ENCODE measurements around the gene PGBD2. TPM values are rescaled to one million over a fixed set of nuclear protein-coding genes. Genes with fewer than 3 reads are reported as not detected.

PGBD2 gene
- total and polyA plus RNA-seq, 2 of the 13 experiments (the other 11 are each of a cell fraction or from before 2014, with no cell fraction given), result 6.0 to 7.4 TPM

- 0 out of 2 replicates have a peak, but pooled peaks have one; percentile 50 for TF ChIP-seq ZNF512 (CRISPR knock-in tag; IDR thresholded peaks at IDR 0.05)
- TF ChIP-seq SMAD1 (CRISPR knock-in tag; IDR thresholded peaks at IDR 0.05; ENCODE audit: borderline replicate concordance, low read depth), result 0 out of 2 replicates have a peak, but pooled peaks have one; percentile 28
- TF ChIP-seq CTCF (CRISPR knock-in tag; IDR thresholded peaks at IDR 0.05), result no peak; the same call in 1 of the 2 replicates
- peak; percentile 61; the same call in 1 of the 2 replicates for TF ChIP-seq TSC22D2 (CRISPR knock-in tag; IDR thresholded peaks at IDR 0.05; ENCODE audit: borderline replicate concordance)
- TF ChIP-seq ZNF251 (CRISPR knock-in tag; IDR thresholded peaks at IDR 0.05), result no peak
- TF ChIP-seq ZNF382 (CRISPR knock-in tag; IDR thresholded peaks at IDR 0.05; ENCODE audit: borderline replicate concordance), result no peak
- 0 out of 2 replicates have a peak, but pooled peaks have one; percentile 28 for TF ChIP-seq ZBTB38 (CRISPR knock-in tag; IDR thresholded peaks at IDR 0.05)
- TF ChIP-seq HNRNPL (IDR thresholded peaks at IDR 0.05; ENCODE audit: low read depth, low read length), result peak; percentile 81; the same call in 1 of the 2 replicates
- TF ChIP-seq PHB2 (IDR thresholded peaks at IDR 0.05; ENCODE audit: partially characterized antibody), result no peak
- peak; percentile 42; the same call in 1 of the 2 replicates for TF ChIP-seq ZSCAN21 (CRISPR knock-in tag; IDR thresholded peaks at IDR 0.05; ENCODE audit: borderline replicate concordance)
- TF ChIP-seq MXI1 (IDR thresholded peaks at IDR 0.05; ENCODE audit: borderline replicate concordance, low read depth, low read length), result no peak; the same call in 1 of the 3 replicates
- TF ChIP-seq BORCS8-MEF2B (CRISPR knock-in tag; IDR thresholded peaks at IDR 0.05), result no peak
- peak; percentile 64; the same call in 1 of the 2 replicates for TF ChIP-seq KLF13 (CRISPR knock-in tag; IDR thresholded peaks at IDR 0.05)
- TF ChIP-seq PHF8 (CRISPR knock-in tag; IDR thresholded peaks at IDR 0.05), result peak; percentile 75
- TF ChIP-seq SNAPC4 (CRISPR knock-in tag; IDR thresholded peaks at IDR 0.05), result no peak
- peak; percentile 64; the same call in 1 of the 2 replicates for TF ChIP-seq GABPB1 (CRISPR knock-in tag; IDR thresholded peaks at IDR 0.05)
- peak; percentile 65; the same call in 1 of the 2 replicates for TF ChIP-seq DMAP1 (CRISPR knock-in tag; IDR thresholded peaks at IDR 0.05)
- TF ChIP-seq ARNT (IDR thresholded peaks at IDR 0.05), result no peak
- TF ChIP-seq MBD4 (IDR thresholded peaks at IDR 0.05; ENCODE audit: borderline replicate concordance, low read length), result no peak
These were observed 42.8 kb upstream of the PGBD2 start (continued) for GRCh38 chr1:248862998-248863881.

Data from HepG2 (cell line).